Retinal pigment epithelial cell (primary cell): ENCODE data around the gene BRIP1.
A peak's percentile ranks its signal among the peaks of the same experiment; 100 is the strongest.

Experiments used
- DNase-seq: peaks from one replicate; pipeline ENCODE4 v3.0.0-alpha.2; 2010; ENCODE audit warnings: low read depth
- H3K4me3 ChIP-seq: 2 replicates; pipeline ENCODE4 v1.5.1; 2011; ENCODE audit warnings: mild to moderate bottlenecking, low read length, control low read depth, moderate library complexity
- CTCF ChIP-seq: conservative IDR thresholded peaks from 2 replicates; pipeline ENCODE4 v1.5.1; 2011; ENCODE audit warnings: low read depth, low read length, control low read depth, inconsistent platforms

Gene BRIP1

GRCh38 chr17:61862975-61863800 is at the start of gene BRIP1:
Gene BRIP1 (minus strand): TSS chr17:61863528. CDS start chr17:61861539, 1,989 bp downstream.
- H3K4me3 ChIP-seq: peak within 1 kb of the TSS; percentile 87
- TF ChIP-seq CTCF: no peak
- peak; percentile 81 for DNase-seq

DNA sequence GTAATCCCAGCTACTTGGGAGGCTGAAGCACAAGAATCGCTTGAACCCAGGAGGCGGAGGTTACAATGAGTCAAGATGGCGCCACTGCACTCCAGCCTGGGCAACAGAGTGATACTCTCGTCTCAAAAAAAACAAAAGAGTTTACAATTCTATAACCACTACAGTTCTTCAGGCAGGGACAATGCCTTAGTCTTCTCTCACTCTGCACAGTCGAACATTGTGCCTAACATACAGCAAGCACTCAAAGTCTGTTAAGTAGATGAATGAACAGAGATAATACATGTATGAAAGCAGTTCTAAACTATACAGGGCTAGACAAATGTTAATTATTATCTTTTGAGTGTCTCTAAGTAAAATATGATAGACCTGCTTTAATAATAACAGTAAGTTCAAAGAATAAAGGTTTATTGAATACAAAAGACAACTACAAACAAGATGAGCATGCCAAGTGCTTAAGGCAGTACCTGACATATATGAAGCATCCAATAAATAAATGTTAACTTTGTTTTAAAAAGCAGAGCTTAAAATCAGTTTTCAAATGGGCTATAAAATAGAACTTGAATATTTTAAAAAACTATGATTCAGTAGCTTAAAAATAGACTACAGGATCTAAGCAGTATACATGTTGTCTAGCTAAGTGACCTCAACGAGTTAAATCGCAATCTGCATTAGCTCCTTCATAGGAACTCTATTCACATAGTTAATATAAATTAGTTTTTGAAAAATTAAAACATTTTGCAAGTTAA is 45.1 kb upstream of the BRIP1 start:
- TF ChIP-seq CTCF: no peak
- DNase-seq: no peak
- no peak overlapping the region for H3K4me3 ChIP-seq

- H3K4me3 ChIP-seq: no peak overlapping the region
- TF ChIP-seq CTCF: no peak
- DNase-seq: no peak
Observed at GRCh38 chr17:61907361-61907760, 44.0 kb upstream of the BRIP1 start.

- H3K4me3 ChIP-seq: no peak overlapping the region
- no peak for DNase-seq
- no peak for TF ChIP-seq CTCF
Observed at GRCh38 chr17:61904094-61904710, 40.9 kb upstream of the BRIP1 start.

- TF ChIP-seq CTCF: no peak
- no peak overlapping the region for H3K4me3 ChIP-seq
- DNase-seq: no peak
Observed at GRCh38 chr17:61903251-61903650, 39.9 kb upstream of the BRIP1 start.

GRCh38 chr17:61897548-61898180 is 34.3 kb upstream of the BRIP1 start:
- H3K4me3 ChIP-seq: no peak overlapping the region
- peak; percentile 10 for DNase-seq
- no peak for TF ChIP-seq CTCF
